SK-N-SH treated with all-trans-retinoic acid at 6 μM for 48 hours (cell line): Measurements from ENCODE around the gene DCBLD1.

Source experiments
- ATAC-seq: fragments of 200-7000 bp; cut with Tn5 transposase; 3 replicates; pipeline ENCODE4 v1.9.1; 2020; ENCODE audit warnings: mild to moderate bottlenecking, moderate library complexity
- ARNTL ChIP-seq: fragments of 450-650 bp; formaldehyde crosslinking; IDR thresholded peaks from 2 replicates; pipeline ENCODE4 v1.5.0; 2020; ENCODE audit warnings: low read depth, mild to moderate bottlenecking, moderate library complexity, borderline replicate concordance
- CSRNP3 ChIP-seq: fragments of 250-450 bp; sonication (Bioruptor Pico); IDR thresholded peaks from 2 replicates; pipeline ENCODE4 v1.5.1; 2021; ENCODE audit warnings: mild to moderate bottlenecking, moderate library complexity
- ESRRG ChIP-seq: fragments of 250-450 bp; sonication (Bioruptor Pico); IDR thresholded peaks from 2 replicates; pipeline ENCODE4 v1.6.1; 2021; ENCODE audit warnings: mild to moderate bottlenecking
- GLIS3 ChIP-seq: fragments of 250-450 bp; sonication (Bioruptor Pico); IDR thresholded peaks from 2 replicates; pipeline ENCODE4 v1.5.0; 2020; ENCODE audit warnings: mild to moderate bottlenecking, moderate library complexity
- ISL1 ChIP-seq: fragments of 250-450 bp; sonication (Bioruptor Pico); IDR thresholded peaks from 2 replicates; pipeline ENCODE4 v2.1.2; 2022; ENCODE audit warnings: mild to moderate bottlenecking, moderate library complexity
- OSR1 ChIP-seq: fragments of 250-450 bp; sonication (Bioruptor Pico); IDR thresholded peaks from 2 replicates; pipeline ENCODE4 v1.8.0; 2022; ENCODE audit warnings: moderate library complexity, mild to moderate bottlenecking, inconsistent platforms
- POU6F1 ChIP-seq: fragments of 250-450 bp; sonication (Bioruptor Pico); IDR thresholded peaks from 2 replicates; pipeline ENCODE4 v1.8.0; 2021; ENCODE audit warnings: low read depth, mild to moderate bottlenecking, moderate library complexity, borderline replicate concordance
- PPARA ChIP-seq: fragments of 250-450 bp; sonication (Bioruptor Pico); IDR thresholded peaks from 2 replicates; pipeline ENCODE4 v1.5.0; 2020; ENCODE audit warnings: mild to moderate bottlenecking, borderline replicate concordance
- RARB ChIP-seq: fragments of 250-450 bp; sonication (Bioruptor Pico); IDR thresholded peaks from 2 replicates; pipeline ENCODE4 v1.8.0; 2021; ENCODE audit warnings: mild to moderate bottlenecking, moderate library complexity
- SNAI2 ChIP-seq: fragments of 250-450 bp; sonication (Bioruptor Pico); IDR thresholded peaks from 2 replicates; pipeline ENCODE4 v1.5.0; 2020; ENCODE audit warnings: mild to moderate bottlenecking, moderate library complexity
- TCF4 ChIP-seq: fragments of 250-450 bp; sonication (Bioruptor Pico); IDR thresholded peaks from 2 replicates; pipeline ENCODE4 v1.8.0; 2021; ENCODE audit warnings: mild to moderate bottlenecking, moderate library complexity, borderline replicate concordance
- TOX ChIP-seq: fragments of 250-450 bp; sonication (Bioruptor Pico); IDR thresholded peaks from 2 replicates; pipeline ENCODE4 v1.8.0; 2021; ENCODE audit warnings: mild to moderate bottlenecking, moderate library complexity, borderline replicate concordance
- TSHZ2 ChIP-seq: fragments of 250-450 bp; sonication (Bioruptor Pico); IDR thresholded peaks from 2 replicates; pipeline ENCODE4 v1.5.0; 2020; ENCODE audit warnings: mild to moderate bottlenecking, moderate library complexity
- ZFP3 ChIP-seq: fragments of 250-450 bp; sonication (Bioruptor Pico); IDR thresholded peaks from 2 replicates; pipeline ENCODE4 v1.5.0; 2020; ENCODE audit warnings: mild to moderate bottlenecking, moderate library complexity
- ZFP30 ChIP-seq: fragments of 450-650 bp; formaldehyde crosslinking; IDR thresholded peaks from 2 replicates; pipeline ENCODE4 v1.5.0; 2022; ENCODE audit warnings: mild to moderate bottlenecking, moderate library complexity
- ZNF565 ChIP-seq: fragments of 450-650 bp; formaldehyde crosslinking; conservative IDR thresholded peaks from 2 replicates; pipeline ENCODE4 v1.5.0; 2020; ENCODE audit warnings: low read depth, mild to moderate bottlenecking, moderate library complexity
- ZNF8 ChIP-seq: fragments of 450-650 bp; formaldehyde crosslinking; IDR thresholded peaks from 2 replicates; pipeline ENCODE4 v1.5.0; 2020; ENCODE audit warnings: mild to moderate bottlenecking, moderate library complexity
- TF ChIP-seq, protein P1 (sequence below): fragments of 250-450 bp; sonication (Bioruptor Pico); IDR thresholded peaks from 2 replicates; pipeline ENCODE4 v1.8.0; 2020; ENCODE audit warnings: mild to moderate bottlenecking, moderate library complexity, borderline replicate concordance

The DCBLD1 gene

GRCh38 chr6:117481926-117482239 lies 591 bp upstream of the DCBLD1 start:
- TF ChIP-seq POU6F1, result no peak
- TF ChIP-seq TOX (CRISPR knock-in tag), result no peak
- TF ChIP-seq, protein P1, sequence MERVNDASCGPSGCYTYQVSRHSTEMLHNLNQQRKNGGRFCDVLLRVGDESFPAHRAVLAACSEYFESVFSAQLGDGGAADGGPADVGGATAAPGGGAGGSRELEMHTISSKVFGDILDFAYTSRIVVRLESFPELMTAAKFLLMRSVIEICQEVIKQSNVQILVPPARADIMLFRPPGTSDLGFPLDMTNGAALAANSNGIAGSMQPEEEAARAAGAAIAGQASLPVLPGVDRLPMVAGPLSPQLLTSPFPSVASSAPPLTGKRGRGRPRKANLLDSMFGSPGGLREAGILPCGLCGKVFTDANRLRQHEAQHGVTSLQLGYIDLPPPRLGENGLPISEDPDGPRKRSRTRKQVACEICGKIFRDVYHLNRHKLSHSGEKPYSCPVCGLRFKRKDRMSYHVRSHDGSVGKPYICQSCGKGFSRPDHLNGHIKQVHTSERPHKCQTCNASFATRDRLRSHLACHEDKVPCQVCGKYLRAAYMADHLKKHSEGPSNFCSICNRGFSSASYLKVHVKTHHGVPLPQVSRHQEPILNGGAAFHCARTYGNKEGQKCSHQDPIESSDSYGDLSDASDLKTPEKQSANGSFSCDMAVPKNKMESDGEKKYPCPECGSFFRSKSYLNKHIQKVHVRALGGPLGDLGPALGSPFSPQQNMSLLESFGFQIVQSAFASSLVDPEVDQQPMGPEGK, result no peak
- TF ChIP-seq TCF4 (CRISPR knock-in tag), result no peak
- no peak for TF ChIP-seq OSR1
- TF ChIP-seq CSRNP3 (CRISPR knock-in tag), result no peak
- TF ChIP-seq SNAI2 (CRISPR knock-in tag), result no peak
- no peak for TF ChIP-seq TSHZ2 (CRISPR knock-in tag)
- no peak for TF ChIP-seq ISL1 (CRISPR knock-in tag)
- no peak for ATAC-seq

GRCh38 chr6:117483004-117483644 lies 650 bp downstream of the DCBLD1 start:
- no peak for TF ChIP-seq ESRRG (CRISPR knock-in tag)
- TF ChIP-seq SNAI2 (CRISPR knock-in tag), result no peak
- TF ChIP-seq POU6F1, result no peak
- ATAC-seq, result peak; percentile 58

DNA sequence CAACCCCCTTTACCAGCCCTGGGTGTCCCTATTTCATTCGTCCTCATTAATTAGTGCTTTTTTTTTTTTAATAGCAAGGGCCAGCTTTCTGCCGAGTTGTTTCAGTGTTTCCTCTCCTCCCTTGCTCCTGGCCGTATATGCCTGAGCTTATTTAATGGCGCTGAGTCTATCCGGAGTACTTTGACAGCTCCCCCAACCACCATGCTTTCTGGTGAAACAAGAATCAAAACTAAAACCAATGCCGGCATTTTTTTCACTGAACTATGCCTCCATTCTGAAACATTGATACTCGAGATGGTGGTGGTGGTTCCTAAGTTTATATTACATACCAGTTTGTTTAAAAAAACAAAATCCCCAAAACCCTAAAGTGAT lies 1.2 kb downstream of the DCBLD1 start:
- ATAC-seq, result peak; percentile 52
- no peak for TF ChIP-seq ZNF8 (CRISPR knock-in tag)
- TF ChIP-seq, protein P1, result no peak
- no peak for TF ChIP-seq ZNF565
- TF ChIP-seq TOX (CRISPR knock-in tag), result no peak
- TF ChIP-seq POU6F1, result no peak
- TF ChIP-seq PPARA (CRISPR knock-in tag), result no peak
- no peak for TF ChIP-seq SNAI2 (CRISPR knock-in tag)
- TF ChIP-seq RARB (CRISPR knock-in tag), result no peak
- no peak for TF ChIP-seq TSHZ2 (CRISPR knock-in tag)
- TF ChIP-seq OSR1, result no peak
- TF ChIP-seq ARNTL (CRISPR knock-in tag), result no peak
- no peak for TF ChIP-seq ZFP30 (CRISPR knock-in tag)
- no peak for TF ChIP-seq CSRNP3 (CRISPR knock-in tag)
- TF ChIP-seq ISL1 (CRISPR knock-in tag), result no peak
- TF ChIP-seq ESRRG (CRISPR knock-in tag), result no peak
- no peak for TF ChIP-seq GLIS3 (CRISPR knock-in tag)
- TF ChIP-seq ZFP3 (CRISPR knock-in tag), result no peak
